Measurements from ENCODE around the gene AP1M2.
A peak's percentile ranks its signal among the peaks of the same experiment; 100 is the strongest.

AP1M2 gene

DNA sequence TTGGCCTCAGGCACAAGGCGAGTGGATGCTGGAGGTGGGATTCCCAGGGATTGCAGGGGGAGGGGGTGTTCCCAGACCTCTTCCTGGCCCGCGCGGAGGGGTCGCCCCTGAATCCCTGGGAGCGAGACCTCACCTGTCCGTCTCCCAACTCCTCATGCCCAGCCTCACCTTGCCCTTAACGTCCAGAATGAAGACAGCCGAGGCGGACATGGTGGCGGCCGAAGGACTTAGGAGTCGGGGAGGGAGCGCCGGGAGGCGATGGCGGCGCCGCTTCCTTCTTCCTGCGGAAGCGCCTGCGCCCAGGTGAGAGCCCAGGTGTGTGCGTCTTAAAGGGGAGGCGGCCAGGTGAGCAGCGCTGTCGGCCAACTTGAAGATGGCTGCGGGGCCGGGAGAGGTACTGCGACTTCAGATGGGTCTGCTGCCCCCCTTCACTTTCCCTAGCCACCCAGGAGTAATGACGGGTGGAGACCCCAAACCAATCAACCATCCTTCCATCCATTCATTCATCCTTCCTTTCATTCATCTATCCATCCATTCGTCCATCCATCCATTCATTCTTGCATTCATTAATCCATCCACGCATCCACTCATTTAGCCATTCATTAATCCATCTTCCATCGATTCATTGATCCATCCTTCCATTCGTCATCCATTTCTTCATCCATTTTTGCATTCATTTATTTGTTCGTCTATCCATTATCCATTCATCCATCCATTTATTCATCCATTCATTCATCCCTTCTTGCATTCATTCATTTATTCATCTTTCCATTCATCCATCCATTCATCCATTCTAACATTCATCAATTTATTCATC, at the start of gene AP1M2:
Gene AP1M2 (minus strand): TSS at position 291 of the 817 bp plus-strand sequence. CDS start 81 bp downstream, at position 210.
- DNase-seq: no peak

- DNase-seq: no peak
These were observed 49.3 kb upstream of the AP1M2 start for GRCh38 chr19:10636304-10636972.

GRCh38 chr19:10634963-10635362, 47.9 kb upstream of the AP1M2 start:
- no peak for DNase-seq

- no peak for DNase-seq
These were observed 47.3 kb upstream of the AP1M2 start for GRCh38 chr19:10634430-10634829.

DNA sequence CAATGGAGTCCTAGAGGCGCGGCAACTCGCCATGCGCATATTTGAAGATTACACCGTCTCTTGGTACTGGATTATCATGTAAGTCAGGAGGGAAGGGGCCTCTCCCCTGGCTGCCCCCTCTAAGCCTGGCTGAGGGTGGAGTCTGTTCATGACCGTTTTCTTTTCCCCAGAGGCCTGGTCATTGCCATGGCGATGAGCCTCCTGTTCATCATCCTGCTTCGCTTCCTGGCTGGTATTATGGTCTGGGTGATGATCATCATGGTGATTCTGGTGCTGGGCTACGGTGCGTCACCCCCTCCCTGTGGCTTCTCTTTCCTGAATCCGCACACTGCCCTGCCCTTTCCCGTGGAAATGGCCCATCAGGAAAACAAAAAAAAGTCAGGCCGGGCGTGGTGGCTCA, 44.8 kb upstream of the AP1M2 start:
- DNase-seq: no peak

GRCh38 chr19:10625762-10626138, 38.6 kb upstream of the AP1M2 start:
- no peak for DNase-seq

- no peak for DNase-seq
These were observed 38.1 kb upstream of the AP1M2 start, which contains the start of gene SLC44A2 for GRCh38 chr19:10625003-10625761. SLC44A2 (plus strand) TSS chr19:10625553; CDS start chr19:10625634, 81 bp downstream.

GRCh38 chr19:10624585-10624984, 37.5 kb upstream of the AP1M2 start:
- no peak for DNase-seq

DNA sequence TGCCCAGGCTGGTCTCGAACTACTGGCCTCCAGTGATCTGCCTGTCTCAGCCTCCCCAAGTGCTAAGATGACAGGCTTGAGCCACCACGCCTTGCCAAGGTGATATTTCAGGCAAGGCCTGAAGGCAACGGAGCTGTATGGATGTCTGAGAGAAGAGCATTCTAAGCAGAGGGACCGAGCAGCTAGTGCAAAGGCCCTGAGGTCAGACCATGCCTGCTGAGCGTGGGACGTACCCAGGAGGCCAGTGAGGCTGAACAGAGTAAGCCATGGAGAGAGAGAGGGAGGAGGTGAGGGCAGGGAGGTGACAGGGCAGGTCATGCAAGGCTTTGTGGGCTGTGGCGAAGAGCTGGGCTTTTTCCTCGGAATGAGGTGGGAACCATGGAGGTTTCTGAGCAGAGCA, 34.9 kb upstream of the AP1M2 start:
- DNase-seq: no peak

DNA sequence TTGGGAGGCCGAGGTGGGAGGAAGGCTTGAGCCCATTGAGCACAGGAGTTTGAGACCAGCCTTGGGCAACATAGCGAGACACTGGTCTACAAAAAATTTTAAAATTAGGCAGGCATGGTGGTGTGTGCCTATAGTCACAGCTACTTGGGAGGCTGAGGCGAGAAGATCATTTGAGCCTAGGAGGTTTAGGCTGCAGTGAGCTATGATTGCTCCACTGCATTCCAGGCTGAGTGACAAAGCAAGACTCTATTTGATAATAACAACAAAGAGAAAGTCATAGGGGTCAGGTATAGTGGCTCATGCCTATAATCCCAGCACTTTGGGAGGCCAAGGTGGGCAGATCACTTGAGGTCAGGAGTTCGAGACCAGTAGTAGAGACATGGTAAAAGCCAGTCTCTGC, 33.7 kb upstream of the AP1M2 start:
- no peak for DNase-seq

- DNase-seq: no peak
These were observed 31.7 kb upstream of the AP1M2 start for GRCh38 chr19:10618846-10619245.

DNA sequence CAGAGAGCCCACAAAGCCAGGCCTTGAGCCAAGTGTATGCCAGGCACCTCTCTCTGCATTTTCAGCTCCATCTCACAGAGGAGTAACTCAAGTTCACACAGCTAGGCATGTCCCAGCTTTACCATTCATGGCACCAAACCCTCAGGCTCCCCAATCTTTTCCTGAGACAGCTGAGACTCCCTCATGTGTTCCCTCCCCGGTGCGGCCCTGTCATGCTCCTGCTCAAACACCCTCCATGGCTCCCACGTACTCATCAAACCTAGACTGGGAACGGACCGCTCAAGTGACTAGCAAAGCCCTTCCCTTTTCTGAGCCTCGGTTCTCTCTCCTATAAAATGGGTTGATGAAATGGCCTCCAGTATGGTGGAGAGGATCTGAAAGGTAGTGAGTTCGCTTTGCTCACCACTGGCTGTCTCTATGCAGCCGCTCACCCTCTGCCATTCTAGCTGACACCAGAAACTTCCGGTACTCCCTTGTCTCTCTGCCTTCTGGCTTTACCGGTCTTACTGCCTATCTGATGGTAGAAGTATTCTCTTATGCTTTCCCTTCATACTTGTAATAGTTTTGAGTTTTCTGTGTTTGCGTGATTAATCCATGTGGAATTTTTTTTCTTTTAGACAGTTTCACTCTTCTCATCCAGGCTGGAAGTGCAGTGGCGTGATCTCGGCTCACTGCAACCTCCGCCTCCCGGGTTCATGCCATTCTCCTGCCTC, 30.5 kb upstream of the AP1M2 start:
- no peak for DNase-seq

DNA sequence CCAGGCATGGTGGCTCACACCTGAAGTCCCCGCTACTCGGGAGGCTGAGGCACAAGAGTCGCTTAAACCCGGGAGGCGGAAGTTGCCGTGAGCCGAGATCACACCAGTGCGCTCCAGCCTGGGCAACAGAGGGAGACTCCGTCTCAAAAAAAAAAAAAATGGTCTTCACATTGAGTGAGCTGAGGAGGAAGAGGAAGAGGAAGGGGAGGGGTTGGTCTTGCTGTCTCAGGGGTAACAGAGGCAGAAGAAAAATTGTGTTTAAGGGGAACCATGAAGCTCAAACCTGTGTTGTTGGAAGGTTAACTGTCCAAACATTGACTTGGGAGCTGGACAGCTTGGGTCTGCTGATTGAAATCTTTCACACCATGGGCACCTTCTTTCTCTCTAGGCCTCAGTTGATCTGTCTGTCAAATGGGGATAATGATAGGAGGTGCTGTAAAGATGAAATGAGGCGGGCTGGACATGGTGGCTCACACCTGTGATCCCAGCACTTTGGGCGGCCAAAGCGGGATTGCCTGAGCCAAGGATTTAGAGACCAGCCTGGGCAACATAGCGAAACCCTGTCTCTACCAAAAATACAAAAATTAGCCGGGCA, 28.4 kb upstream of the AP1M2 start:
- DNase-seq: no peak

GRCh38 chr19:10612499-10613119, 25.5 kb upstream of the AP1M2 start:
- no peak for DNase-seq

- no peak for DNase-seq
These were observed 24.8 kb upstream of the AP1M2 start for GRCh38 chr19:10611907-10612306.

GRCh38 chr19:10604460-10604980, 17.4 kb upstream of the AP1M2 start:
- no peak for DNase-seq

- DNase-seq: no peak
These were observed 16.9 kb upstream of the AP1M2 start for GRCh38 chr19:10603873-10604459.

GRCh38 chr19:10603084-10603872, 16.2 kb upstream of the AP1M2 start:
- no peak for DNase-seq

DNA sequence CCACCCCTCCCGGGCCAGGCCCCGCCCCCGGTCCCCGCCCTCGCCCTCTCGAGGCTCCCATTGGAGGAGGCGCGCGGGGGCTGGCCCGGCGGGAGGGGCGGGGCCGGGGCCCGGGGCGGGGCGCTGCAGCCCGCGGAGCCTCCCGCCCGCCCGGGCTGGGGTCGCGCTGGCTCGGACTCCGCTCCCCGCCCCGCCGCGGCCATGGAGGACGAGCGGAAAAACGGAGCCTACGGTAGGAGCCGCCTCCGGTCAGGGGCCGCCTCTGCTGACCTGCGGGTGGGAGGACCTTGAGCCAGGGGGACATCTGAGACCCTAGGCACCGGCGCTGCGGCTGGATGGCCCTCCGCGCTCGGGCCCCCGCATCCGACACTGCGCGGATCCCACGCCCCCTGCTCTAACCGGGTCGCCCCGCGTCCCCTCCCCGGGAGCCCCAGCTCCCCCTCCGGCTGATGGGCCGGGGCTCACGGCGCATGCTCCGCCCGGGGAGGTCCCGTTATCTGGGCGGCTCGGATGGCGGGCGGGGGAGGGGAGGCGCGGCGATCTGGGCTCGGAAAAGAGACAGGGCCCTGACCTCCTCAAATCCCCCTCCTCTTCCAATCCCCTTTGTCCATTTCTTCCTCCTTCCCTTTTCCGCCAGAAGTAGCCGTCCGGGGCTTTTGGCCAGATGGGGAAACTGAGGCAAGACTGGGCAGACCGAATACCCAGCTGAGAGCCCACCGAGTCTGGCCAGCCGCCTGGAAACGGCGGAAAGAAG, 15.4 kb upstream of the AP1M2 start:
- peak; percentile 34 to 85 for DNase-seq

DNA sequence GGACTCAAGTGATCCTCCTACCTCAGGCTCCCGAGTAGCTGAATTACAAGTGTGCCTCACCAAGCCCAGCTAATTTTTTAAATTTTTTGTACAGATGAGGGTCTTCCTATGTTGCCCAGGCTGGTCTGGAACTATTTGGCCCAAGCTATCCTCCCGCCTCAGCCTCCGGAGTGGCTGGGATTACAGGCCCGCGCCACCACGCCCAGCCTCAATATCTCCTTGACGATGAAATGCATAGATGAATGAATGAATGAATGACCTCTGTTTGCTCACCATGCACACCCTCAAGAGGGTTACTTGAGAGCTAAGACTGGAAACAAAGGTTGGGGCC, 14.9 kb upstream of the AP1M2 start:
- DNase-seq: no peak
